Calu3 (cell line): ENCODE measurements around the gene METTL23. TPM values are rescaled to one million over a fixed set of nuclear protein-coding genes. Genes with fewer than 3 reads are reported as not detected.

Source experiments
- BruUV-seq: library from RNA; stranded (reverse); fragments of 400-500 nt; replicated peaks from 2 replicates; lab custom pipeline; 2021; lab: Mats Ljungman, UMichigan
- CTCF ChIA-PET: fragments of 300-600 bp; sonication (Branson Sonifier 250); formaldehyde crosslinking; loops from one replicate; lab custom pipeline; 2022; ENCODE audit warnings: antibody characterized with exemption; lab: Charles Lee
- DNase-seq: peaks from one replicate; pipeline ENCODE4 v3.0.0; 2022
- H3K27ac Mint-ChIP-seq: one replicate; pipeline ENCODE4 v1.8.0; 2022; ENCODE audit warnings: mixed read lengths; ENCODE audit not compliant: unreplicated experiment
- H3K27me3 Mint-ChIP-seq: one replicate; pipeline ENCODE4 v1.8.0; 2022; ENCODE audit warnings: mixed read lengths; ENCODE audit not compliant: unreplicated experiment
- H3K36me3 Mint-ChIP-seq: one replicate; pipeline ENCODE4 v1.8.0; 2022; ENCODE audit warnings: mild to moderate bottlenecking, moderate library complexity, mixed read lengths; ENCODE audit not compliant: insufficient read depth, unreplicated experiment
- H3K4me1 Mint-ChIP-seq: one replicate; pipeline ENCODE4 v1.8.0; 2022; ENCODE audit warnings: mild to moderate bottlenecking, low read depth, mixed read lengths; ENCODE audit not compliant: unreplicated experiment
- H3K4me3 Mint-ChIP-seq: one replicate; pipeline ENCODE4 v1.8.0; 2022; ENCODE audit warnings: mild to moderate bottlenecking, low read depth, moderate library complexity, mixed read lengths; ENCODE audit not compliant: unreplicated experiment
- H3K9me3 Mint-ChIP-seq: one replicate; pipeline ENCODE4 v1.8.0; 2022; ENCODE audit warnings: low read depth, mixed read lengths; ENCODE audit not compliant: unreplicated experiment
- CTCF ChIP-seq: fragments of 200-600 bp; IDR thresholded peaks from one replicate; pipeline ENCODE4 v1.8.0; 2022; ENCODE audit warnings: antibody characterized with exemption; ENCODE audit not compliant: unreplicated experiment
- intact Hi-C: fragments of 100-400 bp; cut with micrococcal nuclease; formaldehyde crosslinking; loops from one replicate; pipeline ENCODE4 v1.10.0; 2022; ENCODE audit not compliant: unreplicated experiment
- microRNA-seq: library from miRNA; unstranded; fragments of <30 nt; microRNA quantifications from one replicate; pipeline ENCODE4 v1.2.0, GENCODE V29; 2022
- total RNA-seq: library from RNA; stranded (reverse); gene quantifications from 2 replicates; pipeline ENCODE4 v1.2.3, GENCODE V29; 2022

Gene METTL23
- total RNA-seq, 1 experiment from 2014 or later, result 58.1 TPM

GRCh38 chr17:76783146-76783545 is 56.5 kb downstream of the METTL23 start:
- no peak for DNase-seq
- no peaks in the 10 kb centered on the region for H3K36me3 Mint-ChIP-seq
- H3K27me3 Mint-ChIP-seq, result no peaks in the 10 kb centered on the region
- no TSS peak for BruUV-seq
- no peaks in the 10 kb centered on the region for H3K4me1 Mint-ChIP-seq
- no peak for TF ChIP-seq CTCF
- no peaks in the 10 kb centered on the region for H3K9me3 Mint-ChIP-seq
- CTCF ChIA-PET, result interaction anchor here (0.6 kb wide), 1 partner anchor 780 kb away, joined by 3 read pairs; no protein-coding TSS in a partner anchor
- H3K27ac Mint-ChIP-seq, result no peak overlapping the region
- intact Hi-C loops, result no loop called here
- no peak overlapping the region for H3K4me3 Mint-ChIP-seq

Small RNA genes lying within 50 kb of the gene (microRNA-seq; reads per million reads assigned to microRNA genes)
- gene MIR636, result 4.6 reads per million, percentile 11 among the genes with 10 or more reads in this experiment

Other genes with a start within 250 kb of the METTL23 start
- gene RHBDF2, start 225.4 kb upstream of the METTL23 start, total RNA-seq, result 47.7 and 47.9 TPM in 2 replicates
- not detected in 2 replicates for gene CYGB, start 189.1 kb upstream of the METTL23 start, total RNA-seq
- gene PRCD, start 186.8 kb upstream of the METTL23 start, total RNA-seq, result not detected in 2 replicates
- gene ST6GALNAC2, start 141.0 kb upstream of the METTL23 start, total RNA-seq, result 10.5 and 11.6 TPM in 2 replicates
- 52.2 and 52.4 TPM in 2 replicates for gene ST6GALNAC1, start 83.1 kb upstream of the METTL23 start, total RNA-seq
- gene MXRA7, start 15.9 kb upstream of the METTL23 start, total RNA-seq, result 6.5 and 9.9 TPM in 2 replicates
- 60.8 and 62.1 TPM in 2 replicates for gene JMJD6, start 233 bp upstream of the METTL23 start, total RNA-seq
- 238 and 241 TPM in 2 replicates for gene SRSF2, start 10.5 kb downstream of the METTL23 start, total RNA-seq
- 21.4 and 23.9 TPM in 2 replicates for gene MFSD11, start 11.3 kb downstream of the METTL23 start, total RNA-seq
- 1.0 and 1.8 TPM in 2 replicates for gene MGAT5B, start 141.6 kb downstream of the METTL23 start, total RNA-seq